Keratinocyte (primary cell): Measurements from ENCODE around the gene HCRTR1. TPM values are rescaled to one million over a fixed set of nuclear protein-coding genes. Genes with fewer than 3 reads are reported as not detected.

Source experiments
- DNase-seq: peaks from one replicate; pipeline ENCODE4 v3.0.0-alpha.2; 2011; ENCODE audit warnings: low read depth, missing footprints, low spot score
- FAIRE-seq: peaks from 2 replicates; lab custom pipeline; 2011; peaks lifted over from hg19 to GRCh38; lab: Jason Lieb, UNC
- H2AFZ ChIP-seq: 2 replicates; pipeline ENCODE4 v1.6.0; 2012; ENCODE audit warnings: low read length, control low read depth, inconsistent platforms; ENCODE audit not compliant: control insufficient read depth
- H3K27ac ChIP-seq: 2 replicates; pipeline ENCODE4 v1.5.1; 2011; ENCODE audit warnings: low read length; ENCODE audit not compliant: control insufficient read depth, insufficient read depth
- H3K27me3 ChIP-seq: 3 replicates; pipeline ENCODE4 v1.6.0; 2011; ENCODE audit warnings: low read length; ENCODE audit not compliant: control insufficient read depth, insufficient read depth; ENCODE audit errors: extremely low read depth
- H3K36me3 ChIP-seq, 2 experiments: 2 replicates in 1 of 2; 3 replicates in 1 of 2; pipeline ENCODE4 v1.5.1; 2011; ENCODE audit warnings: low read length in 2 of 2, mild to moderate bottlenecking in 1 of 2; ENCODE audit not compliant: control insufficient read depth in 2 of 2, insufficient read depth in 2 of 2; ENCODE audit errors: extremely low read depth in 1 of 2
- H3K4me1 ChIP-seq: 3 replicates; pipeline ENCODE4 v1.5.1; 2011; ENCODE audit warnings: low read length; ENCODE audit not compliant: control insufficient read depth, insufficient read depth; ENCODE audit errors: extremely low read depth
- H3K4me2 ChIP-seq: 3 replicates; pipeline ENCODE4 v1.6.0; 2011; ENCODE audit warnings: low read depth, low read length; ENCODE audit not compliant: control insufficient read depth, insufficient read depth; ENCODE audit errors: extremely low read depth
- H3K4me3 ChIP-seq, 3 experiments: fragments of 200-600 bp in 1 of 3; sonication (generic) in 1 of 3; 2 replicates in 2 of 3; 3 replicates in 1 of 3; pipeline ENCODE4 v1.5.1; 2011 to 2016; ENCODE audit warnings: low read length in 3 of 3, mild to moderate bottlenecking in 3 of 3, control low read depth in 2 of 3, inconsistent platforms in 1 of 3, low read depth in 1 of 3, mixed read lengths in 1 of 3, mixed run types in 1 of 3, moderate library complexity in 1 of 3; ENCODE audit not compliant: control insufficient read depth in 2 of 3, insufficient read depth in 2 of 3; ENCODE audit errors: extremely low read depth in 1 of 3
- H3K79me2 ChIP-seq: 2 replicates; pipeline ENCODE4 v1.6.0; 2012; ENCODE audit warnings: low read length; ENCODE audit not compliant: control insufficient read depth, insufficient read depth
- H3K9ac ChIP-seq: 3 replicates; pipeline ENCODE4 v1.6.0; 2011; ENCODE audit warnings: low read length; ENCODE audit not compliant: control insufficient read depth, insufficient read depth; ENCODE audit errors: extremely low read depth
- H3K9me1 ChIP-seq: 3 replicates; pipeline ENCODE4 v1.6.0; 2011; ENCODE audit warnings: low read length; ENCODE audit not compliant: control insufficient read depth, insufficient read depth; ENCODE audit errors: extremely low read depth
- H3K9me3 ChIP-seq: 2 replicates; pipeline ENCODE4 v1.5.1; 2012; ENCODE audit warnings: low read depth, low read length; ENCODE audit not compliant: control insufficient read depth
- H4K20me1 ChIP-seq: 3 replicates; pipeline ENCODE4 v1.6.0; 2011; ENCODE audit warnings: low read length; ENCODE audit not compliant: control insufficient read depth, insufficient read depth; ENCODE audit errors: extremely low read depth
- CTCF ChIP-seq, 3 experiments: IDR thresholded peaks in 1 of 3; conservative IDR thresholded peaks in 1 of 3; optimal IDR thresholded peaks in 1 of 3; 2 replicates in 2 of 3; 3 replicates in 1 of 3; pipeline versions ENCODE3 to v1.5.1; 2011; ENCODE audit warnings: low read length in 3 of 3, mild to moderate bottlenecking in 3 of 3, moderate library complexity in 2 of 3, control low read depth in 1 of 3, inconsistent platforms in 1 of 3; ENCODE audit not compliant: insufficient read depth in 2 of 3; ENCODE audit errors: extremely low read depth in 1 of 3
- EZH2 ChIP-seq: IDR thresholded peaks from one replicate; pipeline ENCODE4 v1.6.1; 2012; ENCODE audit warnings: inconsistent platforms, mild to moderate bottlenecking, low read length, moderate library complexity
- dilution Hi-C: fragments of 300-500 bp; cut with MboI; formaldehyde crosslinking; loops from one replicate; pipeline ENCODE4 v1.7.0; 2020; ENCODE audit warnings: low sequenced_read_pairs; ENCODE audit not compliant: extremely low pct_ligation_motif_present
- polyA plus RNA-seq, 5 experiments: library from polyadenylated mRNA; depleted of rRNA in 3 of 5; stranded (reverse) in 3 of 5; stranded (forward) in 1 of 5; unstranded in 1 of 5; fragments of >200 nt; gene quantifications; 1 replicate in 1 of 5; 2 replicates in 3 of 5; 3 replicates in 1 of 5; pipeline versions ENCODE4 v1.2.1 to v1.2.3, GENCODE V29; 2011 to 2012; ENCODE audit warnings: missing spikeins in 2 of 5, low read depth in 1 of 5, low replicate concordance in 1 of 5

The HCRTR1 gene
- polyA plus RNA-seq, 1 donor (not counting 4 experiments of a cell fraction or from before 2014, with no cell fraction given), result not detected

DNA sequence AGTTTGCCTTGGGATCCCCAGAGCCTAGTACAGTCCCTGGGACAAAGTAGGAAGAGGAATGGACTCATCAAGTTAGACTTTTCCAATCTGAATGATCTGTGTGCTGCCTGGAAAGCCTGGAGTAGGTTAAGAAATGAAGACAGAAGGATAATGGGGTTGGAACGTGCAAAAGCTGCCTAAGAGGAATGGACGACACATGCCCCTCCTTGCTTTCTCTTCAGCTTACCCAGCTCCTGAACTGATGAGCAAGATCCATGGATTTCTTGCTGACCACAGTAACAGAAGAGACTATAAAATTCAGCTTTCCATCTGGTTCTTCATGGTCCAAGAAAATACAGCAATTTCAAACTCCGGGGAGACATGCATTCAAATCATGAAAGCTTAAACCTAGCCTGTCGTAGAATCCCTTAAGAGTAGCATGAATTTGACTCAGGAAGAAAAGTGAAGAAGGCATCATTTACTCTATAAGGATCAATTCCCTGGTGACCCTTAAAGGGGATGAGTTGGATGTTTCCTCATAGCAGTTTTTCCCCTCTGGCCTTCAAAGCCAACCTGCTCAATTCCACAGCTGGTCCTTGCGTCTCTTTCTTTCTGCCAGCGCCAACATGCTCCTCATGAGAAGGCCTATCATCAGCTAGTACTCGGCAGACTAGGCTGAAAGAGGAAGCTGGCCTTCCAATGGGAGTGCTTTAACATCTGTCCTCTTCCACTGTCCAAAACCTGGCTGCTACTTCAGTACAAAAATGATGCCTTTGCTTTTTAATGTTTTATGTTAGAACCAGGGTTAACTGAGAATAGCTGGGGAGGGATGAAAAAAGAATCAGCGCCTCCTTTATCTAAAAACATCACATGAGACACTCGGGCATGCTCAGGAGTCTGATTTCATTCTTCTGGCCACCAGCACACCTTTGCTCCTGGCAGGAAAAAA, 32.9 kb downstream of the HCRTR1 start:
- no peaks in the 10 kb centered on the region for H3K9me3 ChIP-seq
- no peak overlapping the region for H3K27ac ChIP-seq

GRCh38 chr1:31651089-31651420, 33.6 kb downstream of the HCRTR1 start:
- dilution Hi-C loops, result no loop called here
- H3K27ac ChIP-seq, result no peak overlapping the region

More for the DNA sequence above, 32.9 kb downstream of the HCRTR1 start:
- dilution Hi-C loops, result no loop called here
- Histone ChIP-seq H3K9ac (no peak overlapping the region), H3K36me3 (peaks cover 12 to 19% of the 10 kb centered on the region in 2 experiments), H4K20me1 (no peaks in the 10 kb centered on the region), H3K4me2 (no peak overlapping the region), H3K4me1 (peaks cover 9% of the 10 kb centered on the region), H3K4me3 (no peak overlapping the region), H3K27me3 (no peaks in the 10 kb centered on the region), H3K9me1 (no peaks in the 10 kb centered on the region), H3K79me2 (no peaks in the 10 kb centered on the region), H2AFZ (no peak overlapping the region)
- DNase-seq (no peak), FAIRE-seq (no peak)
- no peak for TF ChIP-seq CTCF (optimal IDR thresholded peaks at IDR 0.05 in 1 of 3, IDR thresholded peaks at IDR 0.05 in 1 of 3, conservative IDR thresholded peaks at IDR 0.05 in 1 of 3; ENCODE audit: extremely low read depth in 1 of 3, insufficient read depth in 2 of 3, low read length in 3 of 3)
- TF ChIP-seq EZH2, result no peak

More at GRCh38 chr1:31651089-31651420, 33.6 kb downstream of the HCRTR1 start:
- Histone ChIP-seq H3K9ac (no peak overlapping the region), H3K79me2 (no peaks in the 10 kb centered on the region), H3K4me2 (no peak overlapping the region), H3K9me1 (no peaks in the 10 kb centered on the region), H3K9me3 (no peaks in the 10 kb centered on the region), H4K20me1 (no peaks in the 10 kb centered on the region), H3K4me3 (no peak overlapping the region), H3K36me3 (peaks cover 16 to 22% of the 10 kb centered on the region in 2 experiments), H3K27me3 (no peaks in the 10 kb centered on the region), H3K4me1 (peaks cover 9% of the 10 kb centered on the region), H2AFZ (no peak overlapping the region)
- no peak for TF ChIP-seq EZH2
- TF ChIP-seq CTCF (optimal IDR thresholded peaks at IDR 0.05 in 1 of 3, IDR thresholded peaks at IDR 0.05 in 1 of 3, conservative IDR thresholded peaks at IDR 0.05 in 1 of 3; ENCODE audit: extremely low read depth in 1 of 3, insufficient read depth in 2 of 3, low read length in 3 of 3), result no peak
- DNase-seq (no peak), FAIRE-seq (no peak)
